ENCODE results near the gene CAPN9.

The CAPN9 gene

GRCh38 chr1:230708631-230709580, 38.3 kb upstream of the CAPN9 start:
- H3K9me3 ChIP-seq (ENCODE audit: low read depth, low read length): no peaks in the 10 kb centered on the region
- H3K27ac ChIP-seq: no peak overlapping the region
- H3K9ac ChIP-seq (ENCODE audit: insufficient read length): no peak overlapping the region
- no peaks in the 10 kb centered on the region for H3K36me3 ChIP-seq (ENCODE audit: insufficient read depth, low read length)
- no peak overlapping the region for H3K4me3 ChIP-seq
- no peak for TF ChIP-seq EZH2 (IDR thresholded peaks at IDR 0.05)
- no peak for TF ChIP-seq FOXP2 (optimal IDR thresholded peaks at IDR 0.05; ENCODE audit: control extremely low read depth, extremely low read length, insufficient read depth)
- no peak for TF ChIP-seq POLR2AphosphoS5 (IDR thresholded peaks at IDR 0.05; ENCODE audit: borderline replicate concordance, low read depth, low read length)
- DNase-seq (ENCODE audit: low read depth, low spot score): no peak

GRCh38 chr1:230709619-230710542, 37.3 kb upstream of the CAPN9 start:
- no peak for TF ChIP-seq POLR2AphosphoS5 (IDR thresholded peaks at IDR 0.05; ENCODE audit: borderline replicate concordance, low read depth, low read length)
- TF ChIP-seq FOXP2 (optimal IDR thresholded peaks at IDR 0.05; ENCODE audit: control extremely low read depth, extremely low read length, insufficient read depth): no peak
- no peak for TF ChIP-seq EZH2 (IDR thresholded peaks at IDR 0.05)
- Histone ChIP-seq H3K4me3 (no peak overlapping the region), H3K9ac (ENCODE audit: insufficient read length) (no peak overlapping the region), H3K9me3 (ENCODE audit: low read depth, low read length) (no peaks in the 10 kb centered on the region), H3K36me3 (ENCODE audit: insufficient read depth, low read length) (no peaks in the 10 kb centered on the region), H3K27ac (no peak overlapping the region)
- no peak for DNase-seq (ENCODE audit: low read depth, low spot score)

GRCh38 chr1:230710543-230710904, 36.7 kb upstream of the CAPN9 start:
- H3K36me3 ChIP-seq (ENCODE audit: insufficient read depth, low read length): no peaks in the 10 kb centered on the region
- H3K27ac ChIP-seq: no peak overlapping the region
- H3K9ac ChIP-seq (ENCODE audit: insufficient read length): no peak overlapping the region
- DNase-seq (ENCODE audit: low read depth, low spot score): no peak
- H3K4me3 ChIP-seq: no peak overlapping the region
- H3K9me3 ChIP-seq (ENCODE audit: low read depth, low read length): no peaks in the 10 kb centered on the region
- no peak for TF ChIP-seq EZH2 (IDR thresholded peaks at IDR 0.05)
- TF ChIP-seq POLR2AphosphoS5 (IDR thresholded peaks at IDR 0.05; ENCODE audit: borderline replicate concordance, low read depth, low read length): no peak
- no peak for TF ChIP-seq FOXP2 (optimal IDR thresholded peaks at IDR 0.05; ENCODE audit: control extremely low read depth, extremely low read length, insufficient read depth)

DNA sequence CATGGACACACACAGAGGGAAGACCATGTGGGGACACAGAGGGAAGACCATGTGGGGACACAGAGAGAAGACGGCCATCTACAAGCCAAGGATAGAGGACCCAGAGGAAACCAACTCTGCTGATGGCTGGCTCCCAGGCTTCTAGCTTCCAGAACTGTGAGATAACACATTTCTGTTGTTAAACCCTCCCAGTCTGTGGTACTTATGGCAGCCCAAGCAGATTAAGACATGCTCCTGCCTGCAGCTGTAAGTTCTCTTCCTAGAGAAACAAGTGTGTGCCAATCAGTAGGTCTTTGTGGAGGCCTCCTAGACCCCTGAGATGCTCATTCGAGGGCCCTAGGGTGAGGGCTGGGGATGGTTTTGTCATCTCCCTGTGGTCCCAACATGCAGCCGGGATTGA, 35.9 kb upstream of the CAPN9 start:
- DNase-seq (ENCODE audit: low read depth, low spot score): no peak
- TF ChIP-seq EZH2 (IDR thresholded peaks at IDR 0.05) (no peak), FOXP2 (optimal IDR thresholded peaks at IDR 0.05; ENCODE audit: control extremely low read depth, extremely low read length, insufficient read depth) (no peak), POLR2AphosphoS5 (IDR thresholded peaks at IDR 0.05; ENCODE audit: borderline replicate concordance, low read depth, low read length) (no peak)
- H3K9me3 ChIP-seq (ENCODE audit: low read depth, low read length): no peaks in the 10 kb centered on the region
- no peak overlapping the region for H3K9ac ChIP-seq (ENCODE audit: insufficient read length)
- no peak overlapping the region for H3K27ac ChIP-seq
- no peaks in the 10 kb centered on the region for H3K36me3 ChIP-seq (ENCODE audit: insufficient read depth, low read length)
- H3K4me3 ChIP-seq: no peak overlapping the region

DNA sequence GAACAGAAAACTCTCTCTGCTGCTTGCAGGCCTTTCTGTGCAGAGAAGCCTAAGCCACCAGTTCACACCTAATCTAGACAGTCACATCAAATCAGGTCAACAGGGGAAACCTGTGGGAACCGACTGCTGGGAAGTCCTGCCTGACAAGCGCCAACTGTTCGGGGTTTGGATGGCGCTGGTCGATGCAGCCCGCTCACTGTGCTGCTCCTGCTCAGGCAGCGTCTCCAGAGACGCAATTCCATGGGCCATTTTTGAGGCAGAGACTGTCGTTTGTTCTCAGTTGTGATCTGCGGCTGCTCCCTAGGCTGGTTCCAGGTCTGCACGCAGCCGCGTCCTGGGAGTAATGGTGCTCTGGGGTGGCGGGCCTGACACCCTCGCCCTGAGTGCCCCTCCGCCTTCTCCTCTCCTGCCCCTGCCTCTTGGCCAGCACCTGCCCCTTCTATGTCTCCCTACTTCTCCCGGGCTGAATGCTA, 34.7 kb upstream of the CAPN9 start:
- Histone ChIP-seq H3K4me3 (no peak overlapping the region), H3K36me3 (ENCODE audit: insufficient read depth, low read length) (no peaks in the 10 kb centered on the region), H3K9ac (ENCODE audit: insufficient read length) (no peak overlapping the region), H3K9me3 (ENCODE audit: low read depth, low read length) (no peaks in the 10 kb centered on the region), H3K27ac (no peak overlapping the region)
- DNase-seq (ENCODE audit: low read depth, low spot score): no peak
- no peak for TF ChIP-seq FOXP2 (optimal IDR thresholded peaks at IDR 0.05; ENCODE audit: control extremely low read depth, extremely low read length, insufficient read depth)
- TF ChIP-seq POLR2AphosphoS5 (IDR thresholded peaks at IDR 0.05; ENCODE audit: borderline replicate concordance, low read depth, low read length): no peak
- TF ChIP-seq EZH2 (IDR thresholded peaks at IDR 0.05): no peak

GRCh38 chr1:230713138-230713537, 34.0 kb upstream of the CAPN9 start:
- TF ChIP-seq POLR2AphosphoS5 (IDR thresholded peaks at IDR 0.05; ENCODE audit: borderline replicate concordance, low read depth, low read length): no peak
- no peak for TF ChIP-seq FOXP2 (optimal IDR thresholded peaks at IDR 0.05; ENCODE audit: control extremely low read depth, extremely low read length, insufficient read depth)
- TF ChIP-seq EZH2 (IDR thresholded peaks at IDR 0.05): no peak
- Histone ChIP-seq H3K4me3 (no peak overlapping the region), H3K9ac (ENCODE audit: insufficient read length) (no peak overlapping the region), H3K36me3 (ENCODE audit: insufficient read depth, low read length) (no peaks in the 10 kb centered on the region), H3K9me3 (ENCODE audit: low read depth, low read length) (no peaks in the 10 kb centered on the region), H3K27ac (no peak overlapping the region)
- DNase-seq (ENCODE audit: low read depth, low spot score): no peak

DNA sequence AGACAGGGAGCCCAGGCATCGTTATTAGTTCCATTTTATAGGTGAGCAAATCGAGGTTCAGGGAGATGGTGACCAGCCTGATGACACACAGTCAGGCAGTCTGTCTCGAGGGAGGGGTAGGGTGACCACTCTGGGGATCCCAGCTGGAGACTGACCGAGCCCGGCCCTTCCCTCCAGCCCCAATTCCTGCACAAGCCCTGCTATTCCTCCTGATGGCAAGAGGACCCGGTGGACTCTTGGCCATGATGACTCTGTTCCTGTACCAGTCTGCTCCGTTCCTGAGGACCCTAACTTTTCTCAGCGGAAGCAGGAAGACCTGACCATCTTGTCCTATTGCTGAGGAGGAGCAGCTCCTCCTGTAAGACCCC, 33.7 kb upstream of the CAPN9 start:
- no peak overlapping the region for H3K9ac ChIP-seq (ENCODE audit: insufficient read length)
- no peak overlapping the region for H3K27ac ChIP-seq
- no peaks in the 10 kb centered on the region for H3K9me3 ChIP-seq (ENCODE audit: low read depth, low read length)
- TF ChIP-seq EZH2 (IDR thresholded peaks at IDR 0.05) (no peak), POLR2AphosphoS5 (IDR thresholded peaks at IDR 0.05; ENCODE audit: borderline replicate concordance, low read depth, low read length) (no peak), FOXP2 (optimal IDR thresholded peaks at IDR 0.05; ENCODE audit: control extremely low read depth, extremely low read length, insufficient read depth) (no peak)
- DNase-seq (ENCODE audit: low read depth, low spot score): no peak
- H3K4me3 ChIP-seq: no peak overlapping the region
- no peaks in the 10 kb centered on the region for H3K36me3 ChIP-seq (ENCODE audit: insufficient read depth, low read length)

Measured in SK-N-MC (cell line).